GM21619 (cell line): ENCODE results near the gene NEK8.
"Not testable (repeated sequence)": the region's sequence is repeated elsewhere in the genome, so short reads cannot be mapped to it uniquely, and the experiment has no call there.

Experiments used
- ATAC-seq: cut with Tn5 transposase; IDR thresholded peaks from one replicate; pipeline ENCODE4 v1.9.1; 2021; ENCODE audit not compliant: unreplicated experiment

The NEK8 gene

GRCh38 chr17:28707339-28707720, 21.3 kb upstream of the NEK8 start:
- ATAC-seq: no peak

- ATAC-seq: peak; percentile 71
Observed at GRCh38 chr17:28710861-28711722, 17.5 kb upstream of the NEK8 start.

GRCh38 chr17:28711723-28712031, 16.9 kb upstream of the NEK8 start, which contains the start of gene PROCA1:
Gene PROCA1 (minus strand): TSS chr17:28711888. CDS start chr17:28711660, 228 bp downstream.
- ATAC-seq: no peak

GRCh38 chr17:28712032-28712704, 16.4 kb upstream of the NEK8 start:
- no peak for ATAC-seq

- no peak for ATAC-seq
Observed at GRCh38 chr17:28712705-28713415, 15.7 kb upstream of the NEK8 start.

GRCh38 chr17:28714281-28714680, 14.3 kb upstream of the NEK8 start:
- ATAC-seq: no peak

GRCh38 chr17:28715217-28715616, 13.4 kb upstream of the NEK8 start:
- ATAC-seq: no peak

GRCh38 chr17:28716740-28717577, 11.6 kb upstream of the NEK8 start:
- no peak for ATAC-seq

GRCh38 chr17:28717578-28718332, 10.8 kb upstream of the NEK8 start, which contains the start of gene RAB34:
Gene RAB34 (minus strand): TSS chr17:28717868. CDS start chr17:28717266, 602 bp downstream.
- no peak for ATAC-seq

GRCh38 chr17:28718333-28719020, 10.1 kb upstream of the NEK8 start:
- ATAC-seq: no peak

GRCh38 chr17:28719021-28719433, 9.6 kb upstream of the NEK8 start:
- ATAC-seq: no peak

- ATAC-seq: no peak
Observed at GRCh38 chr17:28720247-28720996, 8.2 kb upstream of the NEK8 start.

- not testable (repeated sequence) for ATAC-seq
Observed at GRCh38 chr17:28720997-28721329, 7.6 kb upstream of the NEK8 start.

GRCh38 chr17:28722417-28723158, 6.0 kb upstream of the NEK8 start:
- ATAC-seq: no peak

- no peak for ATAC-seq
Observed at GRCh38 chr17:28723159-28723835, 5.3 kb upstream of the NEK8 start.

GRCh38 chr17:28723836-28724499, 4.6 kb upstream of the NEK8 start:
- not testable (repeated sequence) for ATAC-seq
